ENCODE results near the gene TMEM273.

Gene TMEM273

DNA sequence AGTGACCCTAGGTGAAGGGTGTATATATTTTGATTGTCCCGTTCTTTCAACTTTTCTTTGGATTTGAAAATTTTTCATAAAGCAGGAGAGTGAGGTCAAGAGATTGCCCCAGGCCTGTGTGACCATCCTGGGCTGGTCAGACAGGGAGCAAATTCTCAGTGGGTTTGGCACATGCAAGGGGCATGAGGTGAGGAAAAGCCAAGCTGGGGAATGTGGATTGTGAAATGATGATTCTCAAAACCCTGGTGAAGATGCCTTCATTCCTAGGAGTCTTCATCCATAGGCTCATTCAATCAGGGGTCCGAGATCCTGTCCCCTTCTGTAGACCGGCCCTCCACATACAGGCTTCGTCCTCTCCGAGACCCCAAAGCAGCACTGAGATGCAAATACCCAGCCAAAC is 27.4 kb downstream of the TMEM273 start:
- Histone ChIP-seq H3K27me3 (ENCODE audit: low read depth, low read length) (no peaks in the 10 kb centered on the region), H3K9ac (ENCODE audit: low read length) (no peak overlapping the region), H3K4me3 (ENCODE audit: low read length) (no peak overlapping the region), H3K4me1 (ENCODE audit: low read length) (peaks cover 5% of the 10 kb centered on the region), H2AFZ (ENCODE audit: low read depth, low read length) (no peak overlapping the region), H3K4me2 (ENCODE audit: low read length) (no peak overlapping the region), H3K36me3 (replicated peaks; ENCODE audit: low read depth, low read length) (no peaks in the 10 kb centered on the region), H3K9me3 (ENCODE audit: insufficient read depth, low read length) (no peaks in the 10 kb centered on the region), H3K27ac (ENCODE audit: low read length) (no peak overlapping the region), H3K79me2 (ENCODE audit: low read length) (no peaks in the 10 kb centered on the region), H4K20me1 (ENCODE audit: insufficient read depth, low read length) (no peaks in the 10 kb centered on the region)
- TF ChIP-seq, protein P1, sequence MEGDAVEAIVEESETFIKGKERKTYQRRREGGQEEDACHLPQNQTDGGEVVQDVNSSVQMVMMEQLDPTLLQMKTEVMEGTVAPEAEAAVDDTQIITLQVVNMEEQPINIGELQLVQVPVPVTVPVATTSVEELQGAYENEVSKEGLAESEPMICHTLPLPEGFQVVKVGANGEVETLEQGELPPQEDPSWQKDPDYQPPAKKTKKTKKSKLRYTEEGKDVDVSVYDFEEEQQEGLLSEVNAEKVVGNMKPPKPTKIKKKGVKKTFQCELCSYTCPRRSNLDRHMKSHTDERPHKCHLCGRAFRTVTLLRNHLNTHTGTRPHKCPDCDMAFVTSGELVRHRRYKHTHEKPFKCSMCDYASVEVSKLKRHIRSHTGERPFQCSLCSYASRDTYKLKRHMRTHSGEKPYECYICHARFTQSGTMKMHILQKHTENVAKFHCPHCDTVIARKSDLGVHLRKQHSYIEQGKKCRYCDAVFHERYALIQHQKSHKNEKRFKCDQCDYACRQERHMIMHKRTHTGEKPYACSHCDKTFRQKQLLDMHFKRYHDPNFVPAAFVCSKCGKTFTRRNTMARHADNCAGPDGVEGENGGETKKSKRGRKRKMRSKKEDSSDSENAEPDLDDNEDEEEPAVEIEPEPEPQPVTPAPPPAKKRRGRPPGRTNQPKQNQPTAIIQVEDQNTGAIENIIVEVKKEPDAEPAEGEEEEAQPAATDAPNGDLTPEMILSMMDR (IDR thresholded peaks at IDR 0.05; ENCODE audit: low read depth, low read length): no peak
- no peak for TF ChIP-seq EZH2phosphoT487 (IDR thresholded peaks at IDR 0.05; ENCODE audit: low read depth)

DNA sequence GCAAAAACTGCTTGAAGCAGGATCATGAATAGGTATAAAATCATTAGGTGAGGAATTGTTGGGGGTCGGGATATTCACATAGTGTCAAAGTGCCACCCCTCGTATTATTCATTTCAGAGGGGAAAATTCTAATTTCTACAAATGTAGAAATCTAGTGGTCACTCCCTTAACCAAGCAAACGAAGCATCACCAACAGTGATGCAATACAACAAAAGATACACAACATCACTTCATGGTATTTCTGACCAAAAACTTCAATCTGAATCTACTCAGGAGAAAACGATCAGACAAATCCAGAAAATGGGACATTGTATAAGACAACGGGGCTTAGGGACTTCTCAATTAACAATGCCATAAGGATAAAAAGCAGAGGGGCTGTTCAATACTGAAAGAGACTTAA is 28.1 kb downstream of the TMEM273 start:
- Histone ChIP-seq H3K27me3 (ENCODE audit: low read depth, low read length) (no peaks in the 10 kb centered on the region), H3K4me2 (ENCODE audit: low read length) (no peak overlapping the region), H3K27ac (ENCODE audit: low read length) (no peak overlapping the region), H2AFZ (ENCODE audit: low read depth, low read length) (no peak overlapping the region), H4K20me1 (ENCODE audit: insufficient read depth, low read length) (no peaks in the 10 kb centered on the region), H3K79me2 (ENCODE audit: low read length) (no peaks in the 10 kb centered on the region), H3K36me3 (replicated peaks; ENCODE audit: low read depth, low read length) (no peaks in the 10 kb centered on the region), H3K9ac (ENCODE audit: low read length) (no peak overlapping the region), H3K4me1 (ENCODE audit: low read length) (peaks cover 5% of the 10 kb centered on the region), H3K9me3 (ENCODE audit: insufficient read depth, low read length) (no peaks in the 10 kb centered on the region), H3K4me3 (ENCODE audit: low read length) (no peak overlapping the region)
- TF ChIP-seq, protein P1 (IDR thresholded peaks at IDR 0.05; ENCODE audit: low read depth, low read length): no peak
- TF ChIP-seq EZH2phosphoT487 (IDR thresholded peaks at IDR 0.05; ENCODE audit: low read depth): no peak

DNA sequence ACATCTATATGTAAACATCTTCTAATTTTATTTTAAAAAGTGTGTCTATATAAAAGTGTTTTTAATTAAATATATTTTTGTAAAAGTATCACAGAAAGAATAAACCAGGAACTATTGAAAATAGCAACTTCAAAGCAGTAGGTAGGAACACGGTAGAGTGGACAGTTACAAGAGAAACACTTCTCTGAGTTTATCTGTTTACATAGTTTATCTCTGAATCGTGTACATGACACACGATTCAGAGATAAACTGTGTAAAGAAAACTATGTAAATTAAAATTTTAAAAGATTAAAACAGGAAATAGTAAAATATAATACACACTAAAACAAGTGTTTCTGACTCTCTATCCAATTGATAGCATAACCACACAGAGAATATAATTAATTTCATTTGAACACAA is 29.3 kb downstream of the TMEM273 start:
- Histone ChIP-seq H3K27ac (ENCODE audit: low read length) (no peak overlapping the region), H3K4me2 (ENCODE audit: low read length) (no peak overlapping the region), H3K9ac (ENCODE audit: low read length) (no peak overlapping the region), H3K9me3 (ENCODE audit: insufficient read depth, low read length) (no peaks in the 10 kb centered on the region), H3K79me2 (ENCODE audit: low read length) (no peaks in the 10 kb centered on the region), H3K27me3 (ENCODE audit: low read depth, low read length) (no peaks in the 10 kb centered on the region), H2AFZ (ENCODE audit: low read depth, low read length) (no peak overlapping the region), H3K36me3 (replicated peaks; ENCODE audit: low read depth, low read length) (no peaks in the 10 kb centered on the region), H3K4me3 (ENCODE audit: low read length) (no peak overlapping the region), H4K20me1 (ENCODE audit: insufficient read depth, low read length) (no peaks in the 10 kb centered on the region), H3K4me1 (ENCODE audit: low read length) (no peaks in the 10 kb centered on the region)
- TF ChIP-seq, protein P1 (IDR thresholded peaks at IDR 0.05; ENCODE audit: low read depth, low read length): no peak
- TF ChIP-seq EZH2phosphoT487 (IDR thresholded peaks at IDR 0.05; ENCODE audit: low read depth): no peak

DNA sequence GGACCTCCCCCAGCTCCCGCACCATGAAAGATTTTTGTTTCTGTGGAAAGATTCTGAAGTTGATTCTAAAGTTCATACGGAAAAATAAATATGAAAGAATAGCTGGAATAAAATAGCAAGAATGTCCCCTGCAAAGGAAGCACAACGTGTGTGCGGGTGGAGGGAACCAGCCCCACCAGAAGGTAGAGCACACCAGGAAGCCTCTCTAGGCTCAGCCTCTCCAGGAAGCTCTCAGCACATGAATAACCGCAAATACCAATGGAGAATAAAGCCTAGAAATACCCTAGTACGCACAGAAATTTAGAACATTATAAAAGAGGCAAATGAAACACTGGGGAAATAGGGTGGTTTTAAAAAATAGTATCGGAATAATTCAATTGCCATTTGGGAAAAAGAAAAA is 29.8 kb downstream of the TMEM273 start:
- Histone ChIP-seq H3K9me3 (ENCODE audit: insufficient read depth, low read length) (no peaks in the 10 kb centered on the region), H3K27ac (ENCODE audit: low read length) (no peak overlapping the region), H3K27me3 (ENCODE audit: low read depth, low read length) (no peaks in the 10 kb centered on the region), H3K36me3 (replicated peaks; ENCODE audit: low read depth, low read length) (no peaks in the 10 kb centered on the region), H3K4me1 (ENCODE audit: low read length) (no peaks in the 10 kb centered on the region), H3K4me2 (ENCODE audit: low read length) (no peak overlapping the region), H3K79me2 (ENCODE audit: low read length) (no peaks in the 10 kb centered on the region), H4K20me1 (ENCODE audit: insufficient read depth, low read length) (no peaks in the 10 kb centered on the region), H3K4me3 (ENCODE audit: low read length) (no peak overlapping the region), H2AFZ (ENCODE audit: low read depth, low read length) (no peak overlapping the region), H3K9ac (ENCODE audit: low read length) (no peak overlapping the region)
- TF ChIP-seq EZH2phosphoT487 (IDR thresholded peaks at IDR 0.05; ENCODE audit: low read depth): no peak

DNA sequence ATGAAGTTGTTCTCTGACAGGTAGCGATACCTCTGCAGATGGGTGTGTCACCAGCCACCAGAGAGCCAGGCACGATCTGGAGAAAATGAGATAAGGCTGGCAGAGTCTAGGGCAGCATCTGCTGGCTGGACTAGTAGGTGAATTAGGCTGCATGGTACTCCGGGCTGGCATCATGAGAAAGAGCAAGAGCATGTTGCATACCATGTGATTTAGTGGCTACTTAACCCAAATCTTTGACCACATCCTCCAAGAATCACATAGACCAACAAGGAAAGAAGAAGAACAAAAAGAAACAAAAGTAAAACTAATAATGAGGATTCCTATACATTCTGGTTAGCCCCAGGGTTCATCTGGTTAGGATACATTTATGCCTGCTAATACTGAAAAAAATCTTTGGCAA is 31.0 kb downstream of the TMEM273 start:
- Histone ChIP-seq H3K4me1 (ENCODE audit: low read length) (no peaks in the 10 kb centered on the region), H3K79me2 (ENCODE audit: low read length) (no peaks in the 10 kb centered on the region), H3K9ac (ENCODE audit: low read length) (no peak overlapping the region), H3K4me2 (ENCODE audit: low read length) (no peak overlapping the region), H3K27me3 (ENCODE audit: low read depth, low read length) (no peaks in the 10 kb centered on the region), H3K4me3 (ENCODE audit: low read length) (no peak overlapping the region), H4K20me1 (ENCODE audit: insufficient read depth, low read length) (no peaks in the 10 kb centered on the region), H2AFZ (ENCODE audit: low read depth, low read length) (no peak overlapping the region), H3K9me3 (ENCODE audit: insufficient read depth, low read length) (no peaks in the 10 kb centered on the region), H3K36me3 (replicated peaks; ENCODE audit: low read depth, low read length) (no peaks in the 10 kb centered on the region), H3K27ac (ENCODE audit: low read length) (no peak overlapping the region)
- no peak for TF ChIP-seq EZH2phosphoT487 (IDR thresholded peaks at IDR 0.05; ENCODE audit: low read depth)
- TF ChIP-seq, protein P1 (IDR thresholded peaks at IDR 0.05; ENCODE audit: low read depth, low read length): no peak
